ENCODE data around the gene VAC14. TPM values are rescaled to one million over a fixed set of nuclear protein-coding genes. Genes with fewer than 3 reads are reported as not detected.

The VAC14 gene
- total RNA-seq, 4 donors from 2014 or later, result 39.5 to 65.5 (median 45.4) TPM

- H3K27ac ChIP-seq, result peak overlapping the region; percentile 77
- no peaks in the 10 kb centered on the region for H3K9me3 ChIP-seq
- no peak for TF ChIP-seq EP300 (IDR thresholded peaks at IDR 0.05)
- TF ChIP-seq POLR2AphosphoS5 (IDR thresholded peaks at IDR 0.05), result no peak
- H3K27me3 ChIP-seq, result no peaks in the 10 kb centered on the region
- no peaks in the 10 kb centered on the region for H3K36me3 ChIP-seq
- no peak for DNase-seq (ENCODE audit: low spot score in 2 of 2)
- no peak overlapping the region for H3K4me3 ChIP-seq
- WGBS, result 63% methylated on average over 5 of the region's 17 CpGs
- peaks cover 100% of the 10 kb centered on the region for H3K4me1 ChIP-seq
Observed at GRCh38 chr16:70699696-70700095, 101.3 kb downstream of the VAC14 start.

- 71% methylated on average over 9 of the region's 10 CpGs for WGBS
Observed at GRCh38 chr16:70698901-70699300, 102.1 kb downstream of the VAC14 start.

GRCh38 chr16:70697594-70698170, 103.3 kb downstream of the VAC14 start:
- no peak for DNase-seq (ENCODE audit: low spot score in 2 of 2)
- peaks cover 100% of the 10 kb centered on the region for H3K4me1 ChIP-seq

More at GRCh38 chr16:70698901-70699300, 102.1 kb downstream of the VAC14 start:
- TF ChIP-seq CTCF (IDR thresholded peaks at IDR 0.05) (no peak), POLR2A (IDR thresholded peaks at IDR 0.05) (no peak), EP300 (IDR thresholded peaks at IDR 0.05) (no peak), POLR2AphosphoS5 (IDR thresholded peaks at IDR 0.05) (no peak)
- Histone ChIP-seq H3K9me3 (no peaks in the 10 kb centered on the region), H3K27me3 (no peaks in the 10 kb centered on the region), H3K4me3 (no peak overlapping the region), H3K27ac (peak overlapping the region; percentile 77), H3K36me3 (no peaks in the 10 kb centered on the region), H3K4me1 (peaks cover 100% of the 10 kb centered on the region)
- no peak for DNase-seq (ENCODE audit: low spot score in 2 of 2)

GRCh38 chr16:70696952-70697593, 103.9 kb downstream of the VAC14 start:
- peak overlapping the region; percentile 91 for H3K27ac ChIP-seq
- no peak overlapping the region for H3K4me3 ChIP-seq
- TF ChIP-seq CTCF (IDR thresholded peaks at IDR 0.05) (no peak), POLR2A (IDR thresholded peaks at IDR 0.05) (no peak), POLR2AphosphoS5 (IDR thresholded peaks at IDR 0.05) (no peak), EP300 (IDR thresholded peaks at IDR 0.05) (no peak)
- H3K4me1 ChIP-seq, result peaks cover 100% of the 10 kb centered on the region
- no peaks in the 10 kb centered on the region for H3K36me3 ChIP-seq
- DNase-seq (ENCODE audit: low spot score in 2 of 2), result no peak
- 33% methylated on average over 12 of the region's 19 CpGs for WGBS
- no peaks in the 10 kb centered on the region for H3K27me3 ChIP-seq
- H3K9me3 ChIP-seq, result no peaks in the 10 kb centered on the region

More at GRCh38 chr16:70697594-70698170, 103.3 kb downstream of the VAC14 start:
- Histone ChIP-seq H3K4me3 (no peak overlapping the region), H3K27ac (peak overlapping the region; percentile 91), H3K9me3 (no peaks in the 10 kb centered on the region), H3K36me3 (no peaks in the 10 kb centered on the region), H3K27me3 (no peaks in the 10 kb centered on the region)
- WGBS, result 50% methylated on average over 6 of the region's 14 CpGs
- TF ChIP-seq CTCF (IDR thresholded peaks at IDR 0.05), result no peak
- TF ChIP-seq POLR2AphosphoS5 (IDR thresholded peaks at IDR 0.05), result no peak
- TF ChIP-seq POLR2A (IDR thresholded peaks at IDR 0.05), result no peak
- no peak for TF ChIP-seq EP300 (IDR thresholded peaks at IDR 0.05)

GRCh38 chr16:70696355-70696754, 104.6 kb downstream of the VAC14 start:
- 92% methylated on average over 8 of the region's 8 CpGs for WGBS
- Histone ChIP-seq H3K27ac (peak overlapping the region; percentile 91), H3K9me3 (no peaks in the 10 kb centered on the region), H3K27me3 (no peaks in the 10 kb centered on the region), H3K36me3 (no peaks in the 10 kb centered on the region), H3K4me1 (peaks cover 100% of the 10 kb centered on the region), H3K4me3 (no peak overlapping the region)
- no peak for DNase-seq (ENCODE audit: low spot score in 2 of 2)
- TF ChIP-seq POLR2A (IDR thresholded peaks at IDR 0.05) (no peak), CTCF (IDR thresholded peaks at IDR 0.05) (no peak), POLR2AphosphoS5 (IDR thresholded peaks at IDR 0.05) (no peak), EP300 (IDR thresholded peaks at IDR 0.05) (no peak)

Measured in suprapubic skin (tissue), 4 donors.